Ovary (tissue), 9 donors: ENCODE measurements around the gene ZNF750. TPM values are rescaled to one million over a fixed set of nuclear protein-coding genes. Genes with fewer than 3 reads are reported as not detected.

ENCODE experiments used
- DNase-seq, 5 donors: peaks; one replicate each; pipeline ENCODE4 v3.0.0-alpha.2; 2019 to 2020
- H3K27ac ChIP-seq, 2 donors: fragments of 200-600 bp; one replicate each; pipeline versions ENCODE4 v1.5.1 to v1.8.0; 2019 to 2022
- H3K27me3 ChIP-seq: fragments of 200-600 bp; one replicate; pipeline ENCODE4 v1.8.0; 2022
- H3K36me3 ChIP-seq: fragments of 200-600 bp; sonication (generic); one replicate; pipeline ENCODE4 v1.5.1; 2019
- H3K4me1 ChIP-seq: one replicate; pipeline ENCODE4 v1.8.1; 2013; ENCODE audit warnings: mild to moderate bottlenecking, moderate library complexity; ENCODE audit not compliant: insufficient read depth
- H3K4me3 ChIP-seq: fragments of 200-600 bp; sonication (generic); one replicate; pipeline ENCODE4 v1.5.1; 2017
- H3K9me3 ChIP-seq, 2 donors: fragments of 200-600 bp in 1 of 2; sonication (generic) in 1 of 2; one replicate each; pipeline versions ENCODE4 v1.5.1 to v1.8.1; 2013 to 2019; ENCODE audit warnings: mild to moderate bottlenecking in 1 of 2, moderate library complexity in 1 of 2
- EP300 ChIP-seq: sonication (generic); formaldehyde crosslinking; IDR thresholded peaks from one replicate; pipeline ENCODE4 v1.6.1; 2017; ENCODE audit warnings: antibody characterized with exemption
- POLR2A ChIP-seq: fragments of 450-650 bp; IDR thresholded peaks from one replicate; pipeline ENCODE4 v1.6.1; 2017; ENCODE audit warnings: antibody characterized with exemption, mild to moderate bottlenecking, moderate library complexity
- WGBS, 3 donors: extraction: QIAGEN DNeasy Blood & Tissue Kit in 1 of 3; methylation state at CpG; one replicate each; pipeline versions ENCODE4 v1.1.5 to v1.1.7; 2013 to 2017; 5-methylcytosine and 5-hydroxymethylcytosine counted together
- intact Hi-C, 4 donors: fragments of 100-400 bp; cut with DNase I; formaldehyde crosslinking; loops; one replicate each; pipeline versions ENCODE4 v1.11.0 to v1.15.1; 2022 to 2023
- polyA plus RNA-seq, 2 donors: library from polyadenylated mRNA; stranded (reverse); fragments of 200-250 nt in 1 of 2; fragments of 350-450 nt in 1 of 2; fragmentation: Illumina TruSeq in 1 of 2; extraction: RNeasy Lipid Tissue Mini Kit (QIAGEN cat#74804) in 1 of 2; gene quantifications; one replicate each; pipeline ENCODE4 v1.2.3, GENCODE V29; 2013 to 2014
- total RNA-seq, 7 donors: library from RNA; depleted of rRNA in 2 of 7; stranded (reverse); fragments of >200 nt in 2 of 7; fragmentation: NEBNext Ultra II Directional in 3 of 7; extraction: Animal tissue kit (Norgen Biotek cat#: 25700) in 3 of 7; gene quantifications; one replicate each; pipeline versions ENCODE4 v1.1.0 to v1.2.4, GENCODE V29; 2016 to 2023
- TF ChIP-seq, protein P1 (sequence below), 3 donors: fragments of 450-650 bp in 2 of 3; fragments of 200-600 bp in 1 of 3; IDR thresholded peaks; one replicate each; pipeline versions ENCODE4 v1.5.1 to v1.8.0; 2016 to 2022; ENCODE audit warnings: antibody characterized with exemption in 3 of 3, mild to moderate bottlenecking in 1 of 3
- donor health status: DM: no; HTN: no; CAD: no; lungs with moderate emphysema.
- donor health status: DM: no; HTN: no; CAD: no.
- donor health status: Bipolar disorder and iron deficiency.
- donor health status: DM: yes; HTN: yes; CAD: no.
- donor health status: DM: no; HTN: no; CAD: no.
- donor health status: DM: yes; HTN: yes; CAD: no.

The ZNF750 gene
- total and polyA plus RNA-seq, 9 donors: 0.02 TPM; not detected in 8

- H3K9me3 ChIP-seq: no peaks in the 10 kb centered on the region
- TF ChIP-seq POLR2A: no peak
- no peak for TF ChIP-seq EP300
- TF ChIP-seq, protein P1, sequence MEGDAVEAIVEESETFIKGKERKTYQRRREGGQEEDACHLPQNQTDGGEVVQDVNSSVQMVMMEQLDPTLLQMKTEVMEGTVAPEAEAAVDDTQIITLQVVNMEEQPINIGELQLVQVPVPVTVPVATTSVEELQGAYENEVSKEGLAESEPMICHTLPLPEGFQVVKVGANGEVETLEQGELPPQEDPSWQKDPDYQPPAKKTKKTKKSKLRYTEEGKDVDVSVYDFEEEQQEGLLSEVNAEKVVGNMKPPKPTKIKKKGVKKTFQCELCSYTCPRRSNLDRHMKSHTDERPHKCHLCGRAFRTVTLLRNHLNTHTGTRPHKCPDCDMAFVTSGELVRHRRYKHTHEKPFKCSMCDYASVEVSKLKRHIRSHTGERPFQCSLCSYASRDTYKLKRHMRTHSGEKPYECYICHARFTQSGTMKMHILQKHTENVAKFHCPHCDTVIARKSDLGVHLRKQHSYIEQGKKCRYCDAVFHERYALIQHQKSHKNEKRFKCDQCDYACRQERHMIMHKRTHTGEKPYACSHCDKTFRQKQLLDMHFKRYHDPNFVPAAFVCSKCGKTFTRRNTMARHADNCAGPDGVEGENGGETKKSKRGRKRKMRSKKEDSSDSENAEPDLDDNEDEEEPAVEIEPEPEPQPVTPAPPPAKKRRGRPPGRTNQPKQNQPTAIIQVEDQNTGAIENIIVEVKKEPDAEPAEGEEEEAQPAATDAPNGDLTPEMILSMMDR (IDR thresholded peaks at IDR 0.05): no peak
- WGBS, 3 donors: 93 to 96% (median 95%) methylated on average over 19 of the region's 19 CpGs
- no peak for DNase-seq
- H3K27me3 ChIP-seq: no peaks in the 10 kb centered on the region
- H3K4me1 ChIP-seq: no peaks in the 10 kb centered on the region
- no peak overlapping the region for H3K4me3 ChIP-seq
- H3K27ac ChIP-seq: no peak overlapping the region
- intact Hi-C loops: no loop called here
- no peaks in the 10 kb centered on the region for H3K36me3 ChIP-seq
These were observed 33.7 kb upstream of the ZNF750 start for GRCh38 chr17:82873521-82873920.

GRCh38 chr17:82872591-82873520 lies 33.0 kb upstream of the ZNF750 start:
- intact Hi-C loops: no loop called here
- DNase-seq: no peak
- no peak overlapping the region for H3K27ac ChIP-seq
- H3K4me3 ChIP-seq: no peak overlapping the region
- no peaks in the 10 kb centered on the region for H3K9me3 ChIP-seq
- H3K36me3 ChIP-seq: no peaks in the 10 kb centered on the region
- WGBS, 3 donors: 92 to 93% (median 93%) methylated on average over 26 to 33 of the region's 33 CpGs
- TF ChIP-seq, protein P1 (IDR thresholded peaks at IDR 0.05): no peak
- TF ChIP-seq POLR2A (no peak), EP300 (no peak)
- no peaks in the 10 kb centered on the region for H3K4me1 ChIP-seq
- H3K27me3 ChIP-seq: no peaks in the 10 kb centered on the region

DNA sequence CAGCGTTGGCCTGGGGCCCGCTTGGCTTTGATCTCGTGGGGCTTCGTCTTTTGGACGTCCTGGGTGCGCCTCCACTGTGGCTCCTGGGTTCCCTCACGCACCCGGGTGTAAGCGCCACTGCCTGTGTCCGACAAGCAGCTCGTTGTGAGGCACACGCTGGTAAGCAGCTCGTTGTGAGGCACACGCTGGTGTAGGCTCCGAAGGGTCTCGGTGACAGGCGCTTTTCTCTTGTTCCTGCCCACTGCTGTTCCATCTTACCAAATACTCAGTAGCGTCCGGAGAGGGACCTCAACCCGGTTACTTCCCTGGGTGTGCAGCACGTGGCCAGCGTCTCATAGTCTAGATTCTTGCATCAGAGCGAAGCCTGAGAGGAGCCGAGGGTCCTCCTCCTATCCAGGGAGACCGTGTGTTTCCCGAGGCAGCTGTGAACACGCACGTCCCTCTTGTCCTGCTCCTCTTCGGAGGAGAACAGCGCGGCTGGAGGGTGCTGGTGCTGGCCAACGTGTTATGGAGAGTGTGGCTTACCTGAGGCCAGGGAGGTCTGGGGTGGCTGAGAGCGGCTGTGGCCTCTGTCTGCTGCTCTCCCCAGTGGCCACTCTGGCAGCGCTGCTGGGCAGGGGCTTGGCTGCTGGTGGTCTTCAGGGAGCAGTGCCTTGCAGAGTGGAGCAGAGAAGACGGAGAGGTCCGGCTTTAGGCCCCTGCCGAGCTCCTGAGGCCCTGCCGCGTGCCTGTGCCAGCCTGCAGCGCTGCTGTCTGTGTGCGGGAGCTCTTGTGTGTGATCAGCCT lies 32.1 kb upstream of the ZNF750 start:
- Histone ChIP-seq H3K9me3 (no peaks in the 10 kb centered on the region), H3K4me3 (no peak overlapping the region), H3K27ac (no peak overlapping the region), H3K27me3 (no peaks in the 10 kb centered on the region), H3K36me3 (no peaks in the 10 kb centered on the region), H3K4me1 (no peaks in the 10 kb centered on the region)
- DNase-seq: no peak
- TF ChIP-seq, protein P1 (IDR thresholded peaks at IDR 0.05): no peak
- TF ChIP-seq EP300: no peak
- no peak for TF ChIP-seq POLR2A
- WGBS, 3 donors: 87 to 90% (median 89%) methylated on average over 41 of the region's 41 CpGs
- intact Hi-C loops: no loop called here

GRCh38 chr17:82871056-82871775 lies 31.4 kb upstream of the ZNF750 start:
- Histone ChIP-seq H3K4me3 (no peak overlapping the region), H3K36me3 (no peaks in the 10 kb centered on the region), H3K27ac (no peak overlapping the region), H3K9me3 (no peaks in the 10 kb centered on the region), H3K4me1 (no peaks in the 10 kb centered on the region), H3K27me3 (no peaks in the 10 kb centered on the region)
- no peak for DNase-seq
- 86 to 91% (median 89%) methylated on average over 27 to 31 of the region's 31 CpGs for WGBS, 3 donors
- intact Hi-C loops: no loop called here
- TF ChIP-seq EP300 (no peak), POLR2A (no peak)
- TF ChIP-seq, protein P1 (IDR thresholded peaks at IDR 0.05): no peak
